Bladder microvascular endothelial cell (primary cell): Measurements from ENCODE around the gene NAA30. TPM values are rescaled to one million over a fixed set of nuclear protein-coding genes. Genes with fewer than 3 reads are reported as not detected.

Source experiments
- total RNA-seq: library from RNA; depleted of rRNA; stranded (reverse); fragments of >200 nt; gene quantifications from 2 replicates; pipeline ENCODE4 v1.2.3, GENCODE V29; 2014

Gene NAA30
- 16.0 and 22.8 TPM in 2 replicates for total RNA-seq

DNA sequence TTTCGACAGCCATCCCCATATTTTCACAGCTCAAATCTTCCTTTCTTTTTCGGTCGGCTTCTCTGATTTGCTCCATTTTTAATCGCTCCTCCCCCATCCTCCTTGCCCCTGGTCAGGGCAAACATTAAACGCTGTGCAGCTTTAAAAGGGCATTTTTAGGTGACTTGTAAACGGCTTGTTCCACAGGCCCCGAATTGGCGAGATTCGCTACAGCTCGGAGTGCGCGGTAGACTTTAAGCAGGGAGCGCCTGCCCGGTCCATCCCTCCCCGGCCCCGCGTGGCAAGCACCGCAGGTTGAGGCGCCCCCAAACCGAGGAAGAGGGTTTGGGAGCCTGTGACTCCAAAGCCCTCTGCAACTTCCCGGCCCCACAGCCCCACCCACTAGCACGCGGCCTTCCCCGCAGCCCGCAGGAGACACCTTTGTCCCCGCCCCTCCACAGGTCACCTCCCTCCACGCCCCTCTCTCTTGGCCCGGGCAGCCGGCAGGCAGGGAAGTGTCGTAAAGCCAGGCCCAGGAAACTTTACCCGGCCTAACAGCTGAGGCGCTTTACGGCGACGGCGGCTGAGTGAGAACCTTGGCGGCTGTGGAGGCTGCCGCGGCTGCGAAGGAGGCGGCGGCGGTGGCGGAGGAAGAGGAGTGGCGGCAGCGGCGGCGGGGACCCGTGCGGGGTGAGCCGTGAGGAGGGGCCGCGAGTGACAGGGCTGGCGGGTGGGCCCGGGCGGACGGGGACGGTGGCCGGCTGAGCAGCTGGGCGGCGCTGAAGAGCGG is at the start of gene NAA30:
Gene NAA30 (plus strand): TSS at position 550 of the 769 bp plus-strand sequence. CDS start 372 bp downstream, outside the sequence.

Other genes with a start within 250 kb of the NAA30 start
- gene EXOC5, start 121.7 kb upstream of the NAA30 start, total RNA-seq = 33.4 and 67.2 TPM in 2 replicates
- gene AP5M1, start 121.6 kb upstream of the NAA30 start, total RNA-seq = 12.8 and 27.6 TPM in 2 replicates
- gene CCDC198, start 103.3 kb downstream of the NAA30 start, total RNA-seq = not detected in 2 replicates